Muscle layer of colon (tissue), 2 donors: ENCODE data around the gene BBOX1.
"Not testable (repeated sequence)": the region's sequence is repeated elsewhere in the genome, so short reads cannot be mapped to it uniquely, and the experiment has no call there.

Source experiments
- H3K27ac ChIP-seq: one replicate; pipeline ENCODE4 v1.7.0; 2013; ENCODE audit warnings: low read depth, mild to moderate bottlenecking, low read length, moderate library complexity
- H3K27me3 ChIP-seq, 2 donors: one replicate each; pipeline ENCODE4 v1.7.0; 2013; ENCODE audit warnings: low read length in 2 of 2, mild to moderate bottlenecking in 2 of 2; ENCODE audit not compliant: insufficient read depth in 2 of 2, control insufficient read depth in 1 of 2
- H3K36me3 ChIP-seq: one replicate; pipeline ENCODE4 v1.7.0; 2013; ENCODE audit warnings: mild to moderate bottlenecking, low read length; ENCODE audit not compliant: insufficient read depth
- H3K4me1 ChIP-seq: one replicate; pipeline ENCODE4 v1.7.0; 2013; ENCODE audit warnings: mild to moderate bottlenecking, low read length; ENCODE audit not compliant: insufficient read depth
- H3K4me3 ChIP-seq, 2 donors: one replicate each; pipeline ENCODE4 v1.7.0; 2013; ENCODE audit warnings: low read length in 2 of 2, low read depth in 1 of 2, mild to moderate bottlenecking in 1 of 2, moderate library complexity in 1 of 2
- H3K9ac ChIP-seq: one replicate; pipeline ENCODE4 v1.7.0; 2013; ENCODE audit warnings: low read length
- H3K9me3 ChIP-seq: one replicate; pipeline ENCODE4 v1.7.0; 2013; ENCODE audit warnings: mild to moderate bottlenecking, low read length
- donor health status: abdominal sarcoma.
- donor health status: Adenocarcinoma of cecum.

The BBOX1 gene

DNA sequence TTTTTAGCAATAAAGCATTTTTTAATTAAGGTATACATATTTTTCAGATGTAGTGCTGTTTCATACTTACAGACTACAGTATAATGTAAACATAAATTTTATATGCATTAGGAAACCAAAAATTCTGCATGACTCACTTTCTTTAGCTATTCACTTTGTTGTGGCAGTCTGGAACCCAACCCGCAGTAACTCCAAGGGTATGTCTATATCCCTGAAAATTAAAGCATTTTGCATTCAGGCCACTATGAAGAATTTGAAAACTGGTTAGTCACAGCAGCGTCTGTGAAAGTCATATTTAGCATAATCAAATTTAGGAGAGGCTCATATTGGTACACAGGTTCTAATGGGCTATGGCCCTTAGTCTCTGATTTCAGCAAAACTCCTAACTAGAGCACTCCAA is 46.8 kb downstream of the BBOX1 start:
- H3K4me3 ChIP-seq = no peak overlapping the region
- H3K27me3 ChIP-seq = no peaks in the 10 kb centered on the region
- H3K9me3 ChIP-seq = no peaks in the 10 kb centered on the region
- H3K36me3 ChIP-seq = no peaks in the 10 kb centered on the region
- no peak overlapping the region for H3K9ac ChIP-seq
- peaks cover 21% of the 10 kb centered on the region for H3K4me1 ChIP-seq
- no peak overlapping the region for H3K27ac ChIP-seq

DNA sequence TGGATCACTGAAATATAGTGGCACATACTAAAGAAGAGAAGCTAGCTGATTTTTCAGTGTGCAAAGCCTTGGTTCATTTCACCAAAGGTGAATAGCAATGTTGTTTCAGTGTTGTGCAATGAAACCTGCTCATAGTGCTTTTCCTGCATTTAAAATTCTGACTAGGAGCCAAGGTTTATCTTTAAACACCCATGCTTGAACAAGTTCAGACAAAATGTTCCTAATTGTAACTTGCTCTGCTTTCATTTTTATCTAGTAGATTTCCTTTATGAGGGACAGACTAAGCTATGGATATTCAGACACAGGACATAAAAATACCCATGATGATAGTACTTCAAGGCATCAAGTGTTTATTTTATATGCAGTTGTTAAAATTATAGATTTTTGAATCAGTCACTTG is 47.7 kb downstream of the BBOX1 start:
- Histone ChIP-seq H3K27ac (no peak overlapping the region), H3K4me1 (peaks cover 21% of the 10 kb centered on the region), H3K9me3 (no peaks in the 10 kb centered on the region)

DNA sequence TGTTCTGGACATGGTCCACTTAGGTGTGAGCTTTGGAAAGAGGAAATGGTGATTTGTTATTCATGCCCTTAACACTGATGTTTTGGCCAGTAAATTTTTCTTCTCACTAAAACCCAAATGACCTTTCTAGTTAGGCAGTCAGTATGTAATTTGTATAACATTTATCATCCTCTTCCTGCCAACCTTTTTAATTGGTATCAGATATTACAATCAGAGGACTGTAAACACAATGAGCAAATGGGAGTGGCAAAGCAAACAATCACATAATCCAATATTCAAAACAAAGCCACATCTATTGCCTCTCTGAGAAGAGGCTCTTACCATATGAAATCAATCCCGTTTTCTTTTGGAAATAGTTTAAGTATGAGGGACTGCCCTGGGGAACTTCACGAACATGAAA is 49.1 kb downstream of the BBOX1 start:
- H3K27me3 ChIP-seq = no peaks in the 10 kb centered on the region
- no peaks in the 10 kb centered on the region for H3K36me3 ChIP-seq
- no peak overlapping the region for H3K9ac ChIP-seq
- H3K4me1 ChIP-seq = peaks cover 15% of the 10 kb centered on the region
- no peak overlapping the region for H3K4me3 ChIP-seq
- H3K9me3 ChIP-seq = no peaks in the 10 kb centered on the region
- no peak overlapping the region for H3K27ac ChIP-seq

More for the DNA sequence above, 47.7 kb downstream of the BBOX1 start:
- Histone ChIP-seq H3K27me3 (no peaks in the 10 kb centered on the region), H3K36me3 (no peaks in the 10 kb centered on the region), H3K4me3 (no peak overlapping the region), H3K9ac (no peak overlapping the region)

DNA sequence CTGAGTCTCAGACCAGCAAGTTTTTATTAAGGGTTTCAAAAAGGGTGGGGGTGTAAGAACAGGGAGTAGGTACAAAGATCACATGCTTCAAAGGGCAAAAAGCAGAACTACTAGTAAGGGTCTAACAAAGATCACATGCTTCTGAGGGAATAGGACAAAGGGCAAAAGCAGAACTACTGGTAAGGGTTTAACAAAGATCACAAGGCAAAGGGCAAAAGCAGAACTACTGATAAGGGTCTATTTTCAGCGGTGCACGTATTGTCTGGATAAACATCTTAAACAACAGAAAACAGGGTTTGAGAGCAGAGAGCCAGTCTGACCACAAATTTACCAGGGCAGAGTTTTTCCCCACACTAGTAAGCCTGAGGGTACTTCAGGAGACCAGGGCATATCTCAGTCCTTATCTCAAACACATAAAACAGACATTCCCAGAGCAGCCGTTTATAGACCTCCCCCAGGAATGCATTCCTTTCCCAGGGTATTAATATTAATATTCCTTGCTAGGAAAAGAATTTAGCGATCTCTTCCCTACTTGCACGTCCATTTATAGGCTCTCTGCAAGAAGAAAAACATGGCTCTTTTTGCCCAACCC is 49.8 kb downstream of the BBOX1 start:
- not testable (repeated sequence) for H3K4me1 ChIP-seq, H3K9ac ChIP-seq, H3K27me3 ChIP-seq, H3K4me3 ChIP-seq, H3K27ac ChIP-seq, H3K36me3 ChIP-seq, H3K9me3 ChIP-seq

DNA sequence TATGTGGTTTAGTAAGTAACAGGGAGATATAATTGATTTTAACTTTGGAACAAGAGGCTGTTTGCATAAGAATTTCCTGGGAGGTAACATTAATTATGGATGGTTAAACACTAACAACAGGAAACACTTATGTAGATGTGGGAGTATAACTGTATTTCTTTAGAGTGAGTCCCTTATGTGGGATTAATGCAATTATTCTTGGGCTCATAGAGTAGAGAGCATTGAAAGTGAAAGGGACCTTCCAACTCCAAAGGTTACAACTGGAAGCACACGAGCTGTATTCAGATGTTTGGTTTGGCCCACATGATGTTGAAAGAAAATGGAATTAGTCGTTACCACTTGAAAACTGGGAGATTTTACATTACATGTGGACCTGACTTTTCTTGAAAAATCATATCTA is 53.5 kb downstream of the BBOX1 start:
- Histone ChIP-seq H3K9ac (no peak overlapping the region), H3K36me3 (no peaks in the 10 kb centered on the region), H3K27ac (no peak overlapping the region), H3K9me3 (no peaks in the 10 kb centered on the region), H3K4me1 (peaks cover 4% of the 10 kb centered on the region), H3K4me3 (no peak overlapping the region), H3K27me3 (no peaks in the 10 kb centered on the region)

DNA sequence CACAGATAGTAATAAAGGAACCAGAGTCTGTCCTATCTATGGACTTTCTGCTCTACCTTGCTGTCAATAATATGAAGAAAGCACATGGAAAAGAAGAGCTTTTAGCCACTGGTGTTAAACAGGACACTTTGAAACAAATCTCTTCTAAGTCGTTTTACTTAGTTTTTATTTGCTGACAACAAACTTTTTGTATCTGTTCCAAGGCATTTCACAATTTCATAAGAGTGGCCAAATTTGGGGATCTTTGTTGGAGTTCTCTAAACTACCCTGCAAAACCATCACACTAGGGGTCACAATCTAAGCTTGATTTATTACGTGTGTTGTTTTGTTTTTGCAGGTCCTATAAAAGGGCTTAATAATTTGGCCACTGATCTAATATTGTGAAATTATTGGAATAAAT is 54.4 kb downstream of the BBOX1 start:
- H3K4me3 ChIP-seq = no peak overlapping the region
- no peak overlapping the region for H3K27ac ChIP-seq
- no peaks in the 10 kb centered on the region for H3K9me3 ChIP-seq
- H3K4me1 ChIP-seq = peaks cover 4% of the 10 kb centered on the region
- no peaks in the 10 kb centered on the region for H3K27me3 ChIP-seq
- H3K36me3 ChIP-seq = no peaks in the 10 kb centered on the region
- no peak overlapping the region for H3K9ac ChIP-seq

DNA sequence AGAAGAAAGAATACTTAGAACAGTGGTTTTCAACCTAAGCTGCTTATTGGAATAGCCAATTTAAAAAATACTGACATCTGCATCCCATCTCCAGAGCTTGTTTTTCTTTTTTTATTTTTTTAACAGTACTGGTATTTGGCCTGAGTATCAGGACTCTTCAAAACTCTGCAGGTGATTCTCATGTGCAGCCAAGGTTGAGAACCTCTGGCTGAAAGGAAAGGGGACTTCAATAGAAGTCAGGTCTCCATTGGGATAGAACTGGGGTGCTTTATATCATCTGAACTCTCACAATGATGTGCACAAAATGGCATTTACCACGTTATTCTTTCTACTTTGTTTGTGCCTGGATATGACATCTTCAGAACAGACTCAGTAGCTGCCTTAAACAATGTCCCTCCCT is 55.3 kb downstream of the BBOX1 start:
- H3K27me3 ChIP-seq = no peaks in the 10 kb centered on the region
- H3K9me3 ChIP-seq = no peaks in the 10 kb centered on the region
- H3K36me3 ChIP-seq = no peaks in the 10 kb centered on the region
- H3K4me3 ChIP-seq = no peak overlapping the region
- H3K9ac ChIP-seq = no peak overlapping the region
- H3K27ac ChIP-seq = no peak overlapping the region
- peaks cover 4% of the 10 kb centered on the region for H3K4me1 ChIP-seq

DNA sequence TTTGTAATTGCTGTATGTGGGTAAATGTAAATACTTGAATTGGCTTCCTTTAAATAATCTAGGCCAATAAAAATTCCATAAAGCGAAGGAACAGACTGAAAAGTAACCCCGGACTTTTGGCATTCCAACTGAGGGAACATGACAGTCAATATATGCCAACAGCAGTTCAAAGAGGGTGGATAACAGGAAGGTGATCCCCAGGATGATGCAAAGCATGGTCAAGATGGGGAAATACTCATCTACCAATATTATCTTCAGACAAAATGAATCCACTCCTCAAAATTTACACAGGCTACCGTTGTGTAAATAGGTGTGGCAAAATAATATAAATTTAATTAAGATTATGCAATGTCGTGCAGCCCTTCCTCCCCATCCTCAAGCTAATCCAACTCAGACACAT is 56.9 kb downstream of the BBOX1 start:
- no peak overlapping the region for H3K9ac ChIP-seq
- no peaks in the 10 kb centered on the region for H3K27me3 ChIP-seq

DNA sequence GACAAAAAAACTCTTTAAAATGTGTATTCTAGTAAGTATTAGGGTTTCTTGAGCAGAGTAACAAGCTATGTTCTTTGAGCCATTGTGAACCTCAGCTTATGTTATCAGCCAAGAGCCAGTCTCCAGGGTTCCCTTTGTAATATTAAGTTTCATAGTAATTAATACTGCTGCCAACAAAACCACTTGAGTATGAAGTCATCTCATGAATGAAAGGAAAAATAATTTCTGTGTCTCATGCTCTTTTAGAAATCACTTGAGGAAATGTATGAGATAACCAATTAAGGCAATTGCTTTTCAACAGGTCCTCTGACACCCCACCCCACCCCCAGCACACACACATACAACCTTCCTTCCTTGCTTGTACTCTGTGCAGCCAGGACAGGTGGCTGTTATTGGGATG is 59.9 kb downstream of the BBOX1 start:
- Histone ChIP-seq H3K4me3 (no peak overlapping the region), H3K9ac (no peak overlapping the region), H3K4me1 (no peaks in the 10 kb centered on the region), H3K9me3 (no peaks in the 10 kb centered on the region), H3K27me3 (no peaks in the 10 kb centered on the region), H3K27ac (no peak overlapping the region), H3K36me3 (no peaks in the 10 kb centered on the region)

More for the DNA sequence above, 56.9 kb downstream of the BBOX1 start:
- Histone ChIP-seq H3K4me3 (no peak overlapping the region), H3K36me3 (no peaks in the 10 kb centered on the region), H3K4me1 (peaks cover 4% of the 10 kb centered on the region), H3K27ac (no peak overlapping the region), H3K9me3 (no peaks in the 10 kb centered on the region)

DNA sequence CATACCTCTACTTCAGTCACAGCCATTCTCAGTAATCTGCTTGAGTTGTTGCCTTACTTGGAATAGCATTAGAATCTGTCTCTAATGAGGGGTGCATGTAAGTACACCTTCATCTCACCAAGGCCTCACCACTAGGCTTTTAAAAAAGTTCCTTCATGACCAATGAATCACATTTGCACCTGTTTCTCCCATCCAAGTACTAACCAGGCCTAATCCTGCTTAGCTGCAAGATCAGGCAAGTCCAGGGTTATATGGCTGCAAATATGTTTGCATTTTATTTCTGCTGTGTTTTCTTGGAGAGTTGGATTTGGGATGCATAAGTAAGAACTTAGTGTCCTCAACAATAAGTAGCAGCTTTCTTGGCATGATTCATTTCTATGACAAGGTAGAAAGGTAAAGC is 66.9 kb downstream of the BBOX1 start:
- Histone ChIP-seq H3K9ac (no peak overlapping the region), H3K27me3 (no peaks in the 10 kb centered on the region), H3K36me3 (no peaks in the 10 kb centered on the region), H3K9me3 (no peaks in the 10 kb centered on the region), H3K4me1 (no peaks in the 10 kb centered on the region), H3K27ac (no peak overlapping the region), H3K4me3 (no peak overlapping the region)

DNA sequence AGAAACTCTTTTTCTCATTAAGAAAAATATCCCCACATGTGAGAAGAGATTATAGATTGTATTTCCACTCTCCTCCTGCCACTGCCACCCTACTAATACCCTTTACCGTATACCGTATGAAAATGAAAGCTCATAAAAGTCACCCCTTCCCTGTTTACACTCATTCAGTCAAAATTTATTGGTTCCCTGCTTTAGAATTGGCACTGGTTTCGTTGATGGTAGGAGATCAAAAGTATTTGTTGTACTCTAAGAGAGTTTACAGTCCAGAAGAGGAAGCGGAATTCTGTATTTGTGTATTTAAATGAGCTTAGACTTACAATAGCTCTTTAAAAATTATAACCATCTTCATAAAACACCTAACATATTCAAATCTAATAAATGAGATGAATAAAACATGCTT is 68.2 kb downstream of the BBOX1 start:
- Histone ChIP-seq H3K4me1 (no peaks in the 10 kb centered on the region), H3K36me3 (no peaks in the 10 kb centered on the region), H3K9me3 (no peaks in the 10 kb centered on the region), H3K9ac (no peak overlapping the region), H3K27me3 (no peaks in the 10 kb centered on the region), H3K4me3 (no peak overlapping the region), H3K27ac (no peak overlapping the region)

DNA sequence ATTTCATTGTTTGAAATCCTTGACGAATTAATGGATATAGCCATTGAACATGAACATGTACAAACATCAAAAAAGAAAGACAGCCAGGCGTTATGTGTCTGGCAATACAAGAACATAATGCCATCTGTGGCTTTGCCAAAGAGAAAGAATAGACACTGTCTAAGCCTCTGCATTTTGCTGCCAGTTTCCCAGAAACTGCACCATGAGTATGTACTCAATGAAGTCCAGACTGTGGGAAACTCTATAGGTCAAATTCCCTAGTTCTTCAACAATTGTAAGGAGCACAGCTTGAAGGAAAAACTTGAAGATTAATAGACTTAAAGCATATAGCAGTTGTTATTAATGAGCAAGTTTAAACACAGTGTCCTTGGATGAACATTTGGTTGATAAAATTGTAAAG is 71.3 kb downstream of the BBOX1 start:
- Histone ChIP-seq H3K4me3 (no peak overlapping the region), H3K27me3 (no peaks in the 10 kb centered on the region), H3K4me1 (no peaks in the 10 kb centered on the region), H3K9me3 (no peaks in the 10 kb centered on the region), H3K9ac (no peak overlapping the region), H3K36me3 (no peaks in the 10 kb centered on the region), H3K27ac (no peak overlapping the region)
